PC-3 (cell line): Measurements from ENCODE around the gene OR2J1.

Experiments
- EZH2 ChIP-seq: fragments of 300-600 bp; sonication (generic); IDR thresholded peaks from one replicate; pipeline ENCODE4 v1.6.1; 2017; ENCODE audit warnings: antibody characterized with exemption, mild to moderate bottlenecking, low read length; ENCODE audit not compliant: unreplicated experiment
- TF ChIP-seq, protein P1 (sequence below): fragments of 300-600 bp; sonication (generic); conservative IDR thresholded peaks from 2 replicates; pipeline ENCODE4 v1.5.1; 2017; ENCODE audit warnings: antibody characterized with exemption, low read depth, mild to moderate bottlenecking, low read length

DNA sequence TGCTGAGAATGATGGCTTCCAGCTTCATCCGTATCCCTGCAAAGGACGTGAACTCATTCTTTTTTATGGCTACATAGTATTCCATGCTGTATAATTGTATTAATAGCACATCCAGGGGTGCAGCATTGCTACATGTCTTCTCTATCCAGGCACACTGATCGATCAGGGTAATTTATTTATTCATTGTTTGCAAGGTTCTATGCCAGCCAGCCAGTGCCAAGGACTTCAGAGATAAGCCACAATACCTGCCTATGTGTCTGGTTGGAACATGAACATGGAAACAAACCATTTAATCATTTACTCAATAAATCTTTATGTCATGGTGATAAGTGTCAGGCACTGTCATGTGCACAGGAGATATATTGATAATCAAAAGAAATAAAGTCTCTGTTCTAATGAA is 6.3 kb upstream of the OR2J1 start:
- no peak for TF ChIP-seq EZH2
- TF ChIP-seq, protein P1, sequence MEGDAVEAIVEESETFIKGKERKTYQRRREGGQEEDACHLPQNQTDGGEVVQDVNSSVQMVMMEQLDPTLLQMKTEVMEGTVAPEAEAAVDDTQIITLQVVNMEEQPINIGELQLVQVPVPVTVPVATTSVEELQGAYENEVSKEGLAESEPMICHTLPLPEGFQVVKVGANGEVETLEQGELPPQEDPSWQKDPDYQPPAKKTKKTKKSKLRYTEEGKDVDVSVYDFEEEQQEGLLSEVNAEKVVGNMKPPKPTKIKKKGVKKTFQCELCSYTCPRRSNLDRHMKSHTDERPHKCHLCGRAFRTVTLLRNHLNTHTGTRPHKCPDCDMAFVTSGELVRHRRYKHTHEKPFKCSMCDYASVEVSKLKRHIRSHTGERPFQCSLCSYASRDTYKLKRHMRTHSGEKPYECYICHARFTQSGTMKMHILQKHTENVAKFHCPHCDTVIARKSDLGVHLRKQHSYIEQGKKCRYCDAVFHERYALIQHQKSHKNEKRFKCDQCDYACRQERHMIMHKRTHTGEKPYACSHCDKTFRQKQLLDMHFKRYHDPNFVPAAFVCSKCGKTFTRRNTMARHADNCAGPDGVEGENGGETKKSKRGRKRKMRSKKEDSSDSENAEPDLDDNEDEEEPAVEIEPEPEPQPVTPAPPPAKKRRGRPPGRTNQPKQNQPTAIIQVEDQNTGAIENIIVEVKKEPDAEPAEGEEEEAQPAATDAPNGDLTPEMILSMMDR: no peak
